Measurements from ENCODE around the gene CMSS1.

The CMSS1 gene

DNA sequence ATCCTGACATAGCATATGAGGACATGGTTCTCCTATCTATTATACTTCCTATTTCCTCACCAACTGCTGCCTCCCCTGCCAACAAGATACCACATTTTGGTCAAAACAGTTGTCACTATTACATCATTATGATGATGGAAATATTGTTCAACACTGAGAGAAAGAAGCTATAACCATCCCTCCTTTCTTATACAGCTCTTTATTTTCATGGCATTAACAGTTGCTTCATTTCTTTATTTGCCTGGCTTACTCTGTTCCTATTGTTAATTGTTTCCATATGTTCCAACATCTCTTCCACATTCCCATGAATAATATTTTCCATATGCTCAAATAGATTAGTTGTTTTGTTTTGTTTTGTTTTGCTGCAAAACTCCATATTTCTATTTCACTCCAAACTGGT lies 337.5 kb downstream of the CMSS1 start:
- no peaks in the 10 kb centered on the region for H3K9me3 ChIP-seq (ENCODE audit: control insufficient read depth, low read length)
- no peak overlapping the region for H3K4me3 ChIP-seq (ENCODE audit: low read depth, low read length)
- H3K9ac ChIP-seq: no peak overlapping the region
- no peak overlapping the region for H2AFZ ChIP-seq
- no peak overlapping the region for H3K4me2 ChIP-seq (ENCODE audit: low read length)
- H3K27me3 ChIP-seq (ENCODE audit: control insufficient read depth, insufficient read depth, low read length): no peaks in the 10 kb centered on the region
- no peaks in the 10 kb centered on the region for H3K36me3 ChIP-seq (ENCODE audit: control insufficient read depth, insufficient read depth, low read length)
- TF ChIP-seq, protein P1, sequence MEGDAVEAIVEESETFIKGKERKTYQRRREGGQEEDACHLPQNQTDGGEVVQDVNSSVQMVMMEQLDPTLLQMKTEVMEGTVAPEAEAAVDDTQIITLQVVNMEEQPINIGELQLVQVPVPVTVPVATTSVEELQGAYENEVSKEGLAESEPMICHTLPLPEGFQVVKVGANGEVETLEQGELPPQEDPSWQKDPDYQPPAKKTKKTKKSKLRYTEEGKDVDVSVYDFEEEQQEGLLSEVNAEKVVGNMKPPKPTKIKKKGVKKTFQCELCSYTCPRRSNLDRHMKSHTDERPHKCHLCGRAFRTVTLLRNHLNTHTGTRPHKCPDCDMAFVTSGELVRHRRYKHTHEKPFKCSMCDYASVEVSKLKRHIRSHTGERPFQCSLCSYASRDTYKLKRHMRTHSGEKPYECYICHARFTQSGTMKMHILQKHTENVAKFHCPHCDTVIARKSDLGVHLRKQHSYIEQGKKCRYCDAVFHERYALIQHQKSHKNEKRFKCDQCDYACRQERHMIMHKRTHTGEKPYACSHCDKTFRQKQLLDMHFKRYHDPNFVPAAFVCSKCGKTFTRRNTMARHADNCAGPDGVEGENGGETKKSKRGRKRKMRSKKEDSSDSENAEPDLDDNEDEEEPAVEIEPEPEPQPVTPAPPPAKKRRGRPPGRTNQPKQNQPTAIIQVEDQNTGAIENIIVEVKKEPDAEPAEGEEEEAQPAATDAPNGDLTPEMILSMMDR (IDR thresholded peaks at IDR 0.05): no peak
- H3K4me1 ChIP-seq: no peaks in the 10 kb centered on the region
- H3K79me2 ChIP-seq: no peaks in the 10 kb centered on the region
- no peak overlapping the region for H3K27ac ChIP-seq

DNA sequence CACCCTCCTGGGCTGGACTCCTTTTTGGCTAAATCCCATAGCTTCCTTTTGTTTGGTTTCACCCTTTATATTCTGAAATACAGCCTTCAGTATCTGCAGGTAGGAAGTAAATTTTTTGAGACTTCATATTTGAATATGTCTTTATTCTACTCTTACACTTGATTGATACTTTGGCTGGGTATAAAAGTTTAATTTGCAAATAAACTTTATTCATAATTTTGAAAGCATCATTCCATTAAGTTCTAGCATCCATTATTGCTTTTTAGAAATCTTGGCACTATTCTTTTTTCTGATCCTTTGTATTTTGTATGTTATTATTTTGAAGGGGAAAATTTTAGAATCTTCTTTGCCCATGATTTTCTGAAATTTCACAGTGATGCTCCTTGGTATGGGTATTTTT lies 337.9 kb downstream of the CMSS1 start:
- TF ChIP-seq, protein P1 (IDR thresholded peaks at IDR 0.05): no peak
- H3K27ac ChIP-seq: no peak overlapping the region

DNA sequence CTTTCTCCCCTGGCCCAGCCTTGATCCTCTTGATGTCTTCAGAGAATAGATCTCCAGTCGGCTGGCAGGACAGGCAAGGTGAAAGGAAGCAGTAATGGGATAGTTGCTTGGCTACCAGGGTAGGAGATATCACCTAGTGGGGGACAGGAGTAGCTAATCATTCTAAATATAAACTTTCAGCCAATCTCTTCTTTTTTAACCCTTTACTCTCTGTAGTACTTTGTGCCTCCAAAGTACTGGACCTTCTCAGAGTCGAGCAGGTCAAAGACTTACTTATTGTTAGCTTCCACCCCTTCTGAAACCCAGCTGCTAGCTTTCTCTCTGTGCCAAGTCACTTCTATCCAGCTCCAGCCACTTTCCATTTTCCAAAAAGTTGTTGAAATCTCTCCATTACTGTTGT lies 340.0 kb downstream of the CMSS1 start:
- no peak overlapping the region for H3K9ac ChIP-seq
- H3K4me2 ChIP-seq (ENCODE audit: low read length): no peak overlapping the region
- H3K27me3 ChIP-seq (ENCODE audit: control insufficient read depth, insufficient read depth, low read length): no peaks in the 10 kb centered on the region
- no peak overlapping the region for H3K27ac ChIP-seq
- H3K4me1 ChIP-seq: no peaks in the 10 kb centered on the region
- H2AFZ ChIP-seq: no peak overlapping the region
- no peak overlapping the region for H3K4me3 ChIP-seq (ENCODE audit: low read depth, low read length)
- H3K79me2 ChIP-seq: no peaks in the 10 kb centered on the region
- no peaks in the 10 kb centered on the region for H3K36me3 ChIP-seq (ENCODE audit: control insufficient read depth, insufficient read depth, low read length)
- TF ChIP-seq, protein P1 (IDR thresholded peaks at IDR 0.05): no peak
- no peaks in the 10 kb centered on the region for H3K9me3 ChIP-seq (ENCODE audit: control insufficient read depth, low read length)

More for the DNA sequence above, 337.9 kb downstream of the CMSS1 start:
- Histone ChIP-seq H3K4me1 (no peaks in the 10 kb centered on the region), H3K36me3 (ENCODE audit: control insufficient read depth, insufficient read depth, low read length) (no peaks in the 10 kb centered on the region), H2AFZ (no peak overlapping the region), H3K79me2 (no peaks in the 10 kb centered on the region), H3K9me3 (ENCODE audit: control insufficient read depth, low read length) (no peaks in the 10 kb centered on the region), H3K9ac (no peak overlapping the region), H3K4me2 (ENCODE audit: low read length) (no peak overlapping the region), H3K4me3 (ENCODE audit: low read depth, low read length) (no peak overlapping the region), H3K27me3 (ENCODE audit: control insufficient read depth, insufficient read depth, low read length) (no peaks in the 10 kb centered on the region)

DNA sequence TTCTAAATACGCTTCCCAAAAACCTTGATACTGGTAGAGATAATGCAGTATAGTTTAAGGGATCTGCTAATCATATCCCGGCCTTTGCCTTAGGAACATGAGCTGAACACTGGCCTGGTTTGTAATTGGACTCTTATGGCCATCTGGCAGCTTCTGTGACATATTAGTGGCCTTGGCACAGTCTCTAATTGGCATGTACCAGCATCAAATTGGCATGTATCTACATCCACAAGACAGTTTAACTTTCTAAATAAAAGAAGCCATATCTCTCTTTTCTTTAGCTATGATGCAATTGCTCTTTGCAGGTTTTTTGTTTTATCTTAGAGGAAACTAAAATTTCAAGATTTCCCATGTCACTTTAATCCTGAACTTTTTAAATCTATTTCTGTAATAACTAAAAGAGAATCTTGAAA lies 341.3 kb downstream of the CMSS1 start:
- Histone ChIP-seq H3K27me3 (ENCODE audit: control insufficient read depth, insufficient read depth, low read length) (no peaks in the 10 kb centered on the region), H3K9me3 (ENCODE audit: control insufficient read depth, low read length) (no peaks in the 10 kb centered on the region), H2AFZ (no peak overlapping the region), H3K9ac (no peak overlapping the region), H3K4me1 (no peaks in the 10 kb centered on the region), H3K4me3 (ENCODE audit: low read depth, low read length) (no peak overlapping the region), H3K4me2 (ENCODE audit: low read length) (no peak overlapping the region), H3K27ac (no peak overlapping the region), H3K79me2 (no peaks in the 10 kb centered on the region), H3K36me3 (ENCODE audit: control insufficient read depth, insufficient read depth, low read length) (no peaks in the 10 kb centered on the region)
- TF ChIP-seq, protein P1 (IDR thresholded peaks at IDR 0.05): no peak

DNA sequence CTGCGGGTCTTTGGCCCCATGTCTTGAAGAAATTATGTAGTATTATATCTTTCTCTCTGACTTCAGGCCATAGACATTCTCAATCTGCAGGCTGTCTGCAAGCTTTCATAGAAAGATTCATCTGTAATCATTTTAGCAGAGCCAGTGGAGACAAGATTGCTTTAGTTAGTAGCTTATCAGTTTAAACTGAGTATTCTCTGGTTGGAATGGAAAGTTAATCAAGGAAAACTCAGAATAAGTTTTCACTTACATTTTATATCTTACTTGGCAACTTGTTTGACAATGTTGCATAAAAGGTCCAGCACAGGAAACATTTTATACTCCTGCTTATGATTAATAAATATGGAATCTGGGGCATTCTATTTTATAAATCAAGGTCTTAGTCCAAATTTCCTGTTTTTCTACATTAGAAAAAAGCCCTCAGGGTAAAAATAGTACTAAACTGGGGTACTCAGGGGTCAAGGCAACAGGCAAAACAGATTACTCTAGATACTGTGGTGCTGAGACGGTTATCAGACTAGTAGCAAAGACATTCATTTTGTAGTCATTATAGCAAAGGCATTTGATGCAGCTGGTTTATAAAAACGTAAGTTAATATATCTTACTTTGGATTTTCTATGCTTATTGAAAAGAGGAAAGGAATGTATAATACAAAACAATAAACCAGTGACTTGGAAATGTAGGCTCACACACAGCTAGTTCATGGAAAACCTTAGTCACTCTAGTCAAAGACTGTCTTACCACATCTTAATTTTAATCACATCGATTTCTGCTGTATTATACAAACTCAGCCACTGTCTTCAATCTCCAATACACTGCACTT lies 341.9 kb downstream of the CMSS1 start:
- Histone ChIP-seq H3K79me2 (no peaks in the 10 kb centered on the region), H3K9me3 (ENCODE audit: control insufficient read depth, low read length) (no peaks in the 10 kb centered on the region), H2AFZ (no peak overlapping the region), H3K27me3 (ENCODE audit: control insufficient read depth, insufficient read depth, low read length) (no peaks in the 10 kb centered on the region), H3K27ac (no peak overlapping the region), H3K4me3 (ENCODE audit: low read depth, low read length) (no peak overlapping the region), H3K4me2 (ENCODE audit: low read length) (no peak overlapping the region), H3K36me3 (ENCODE audit: control insufficient read depth, insufficient read depth, low read length) (no peaks in the 10 kb centered on the region), H3K9ac (no peak overlapping the region), H3K4me1 (no peaks in the 10 kb centered on the region)
- TF ChIP-seq, protein P1 (IDR thresholded peaks at IDR 0.05): no peak
